ENCODE data around the gene ELOB.

Gene ELOB

GRCh38 chr16:2779151-2779920 lies 2.3 kb upstream of the ELOB start (continued):
- TF ChIP-seq OSR1 (CRISPR knock-in tag; IDR thresholded peaks at IDR 0.05), result no peak

DNA sequence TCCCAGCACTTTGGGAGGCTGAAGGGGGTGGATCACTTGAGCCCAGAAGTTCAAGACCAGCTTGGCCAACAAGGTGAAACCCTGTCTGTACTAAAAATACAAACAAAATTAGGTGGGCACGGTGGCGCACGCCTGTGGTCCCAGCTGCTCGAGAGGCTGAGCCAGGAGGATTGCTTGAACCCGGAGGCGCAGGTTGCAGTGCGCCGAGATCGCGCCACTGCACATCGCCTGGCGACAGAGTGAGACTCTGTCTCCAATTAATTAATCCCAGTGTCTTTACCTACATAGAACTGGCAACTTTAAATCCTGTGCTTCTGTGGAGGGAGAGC lies 1.5 kb upstream of the ELOB start:
- TF ChIP-seq RARB (CRISPR knock-in tag; IDR thresholded peaks at IDR 0.05) (no peak), TOX (CRISPR knock-in tag; IDR thresholded peaks at IDR 0.05; ENCODE audit: borderline replicate concordance) (no peak), PPARA (CRISPR knock-in tag; IDR thresholded peaks at IDR 0.05; ENCODE audit: borderline replicate concordance) (no peak), SNAI2 (CRISPR knock-in tag; IDR thresholded peaks at IDR 0.05) (no peak), ISL1 (CRISPR knock-in tag; IDR thresholded peaks at IDR 0.05) (no peak), TCF4 (CRISPR knock-in tag; IDR thresholded peaks at IDR 0.05; ENCODE audit: borderline replicate concordance) (no peak), GLIS3 (CRISPR knock-in tag; IDR thresholded peaks at IDR 0.05) (no peak), ZFP30 (CRISPR knock-in tag; IDR thresholded peaks at IDR 0.05) (no peak), ZC3H10 (CRISPR knock-in tag; IDR thresholded peaks at IDR 0.05) (no peak), ZFP3 (CRISPR knock-in tag; IDR thresholded peaks at IDR 0.05) (no peak), ESRRG (CRISPR knock-in tag; IDR thresholded peaks at IDR 0.05) (no peak), BACH2 (CRISPR knock-in tag; IDR thresholded peaks at IDR 0.05; ENCODE audit: borderline replicate concordance) (no peak), OSR1 (CRISPR knock-in tag; IDR thresholded peaks at IDR 0.05) (no peak), ARNTL (CRISPR knock-in tag; IDR thresholded peaks at IDR 0.05; ENCODE audit: borderline replicate concordance, low read depth) (no peak), ZNF70 (CRISPR knock-in tag; IDR thresholded peaks at IDR 0.05) (no peak)
- TF ChIP-seq, protein P1, sequence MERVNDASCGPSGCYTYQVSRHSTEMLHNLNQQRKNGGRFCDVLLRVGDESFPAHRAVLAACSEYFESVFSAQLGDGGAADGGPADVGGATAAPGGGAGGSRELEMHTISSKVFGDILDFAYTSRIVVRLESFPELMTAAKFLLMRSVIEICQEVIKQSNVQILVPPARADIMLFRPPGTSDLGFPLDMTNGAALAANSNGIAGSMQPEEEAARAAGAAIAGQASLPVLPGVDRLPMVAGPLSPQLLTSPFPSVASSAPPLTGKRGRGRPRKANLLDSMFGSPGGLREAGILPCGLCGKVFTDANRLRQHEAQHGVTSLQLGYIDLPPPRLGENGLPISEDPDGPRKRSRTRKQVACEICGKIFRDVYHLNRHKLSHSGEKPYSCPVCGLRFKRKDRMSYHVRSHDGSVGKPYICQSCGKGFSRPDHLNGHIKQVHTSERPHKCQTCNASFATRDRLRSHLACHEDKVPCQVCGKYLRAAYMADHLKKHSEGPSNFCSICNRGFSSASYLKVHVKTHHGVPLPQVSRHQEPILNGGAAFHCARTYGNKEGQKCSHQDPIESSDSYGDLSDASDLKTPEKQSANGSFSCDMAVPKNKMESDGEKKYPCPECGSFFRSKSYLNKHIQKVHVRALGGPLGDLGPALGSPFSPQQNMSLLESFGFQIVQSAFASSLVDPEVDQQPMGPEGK (CRISPR knock-in tag; IDR thresholded peaks at IDR 0.05; ENCODE audit: borderline replicate concordance), result no peak
- TF ChIP-seq, protein P2, sequence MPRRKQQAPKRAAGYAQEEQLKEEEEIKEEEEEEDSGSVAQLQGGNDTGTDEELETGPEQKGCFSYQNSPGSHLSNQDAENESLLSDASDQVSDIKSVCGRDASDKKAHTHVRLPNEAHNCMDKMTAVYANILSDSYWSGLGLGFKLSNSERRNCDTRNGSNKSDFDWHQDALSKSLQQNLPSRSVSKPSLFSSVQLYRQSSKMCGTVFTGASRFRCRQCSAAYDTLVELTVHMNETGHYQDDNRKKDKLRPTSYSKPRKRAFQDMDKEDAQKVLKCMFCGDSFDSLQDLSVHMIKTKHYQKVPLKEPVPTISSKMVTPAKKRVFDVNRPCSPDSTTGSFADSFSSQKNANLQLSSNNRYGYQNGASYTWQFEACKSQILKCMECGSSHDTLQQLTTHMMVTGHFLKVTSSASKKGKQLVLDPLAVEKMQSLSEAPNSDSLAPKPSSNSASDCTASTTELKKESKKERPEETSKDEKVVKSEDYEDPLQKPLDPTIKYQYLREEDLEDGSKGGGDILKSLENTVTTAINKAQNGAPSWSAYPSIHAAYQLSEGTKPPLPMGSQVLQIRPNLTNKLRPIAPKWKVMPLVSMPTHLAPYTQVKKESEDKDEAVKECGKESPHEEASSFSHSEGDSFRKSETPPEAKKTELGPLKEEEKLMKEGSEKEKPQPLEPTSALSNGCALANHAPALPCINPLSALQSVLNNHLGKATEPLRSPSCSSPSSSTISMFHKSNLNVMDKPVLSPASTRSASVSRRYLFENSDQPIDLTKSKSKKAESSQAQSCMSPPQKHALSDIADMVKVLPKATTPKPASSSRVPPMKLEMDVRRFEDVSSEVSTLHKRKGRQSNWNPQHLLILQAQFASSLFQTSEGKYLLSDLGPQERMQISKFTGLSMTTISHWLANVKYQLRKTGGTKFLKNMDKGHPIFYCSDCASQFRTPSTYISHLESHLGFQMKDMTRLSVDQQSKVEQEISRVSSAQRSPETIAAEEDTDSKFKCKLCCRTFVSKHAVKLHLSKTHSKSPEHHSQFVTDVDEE (CRISPR knock-in tag; IDR thresholded peaks at IDR 0.05), result no peak
- TF ChIP-seq, protein P3, sequence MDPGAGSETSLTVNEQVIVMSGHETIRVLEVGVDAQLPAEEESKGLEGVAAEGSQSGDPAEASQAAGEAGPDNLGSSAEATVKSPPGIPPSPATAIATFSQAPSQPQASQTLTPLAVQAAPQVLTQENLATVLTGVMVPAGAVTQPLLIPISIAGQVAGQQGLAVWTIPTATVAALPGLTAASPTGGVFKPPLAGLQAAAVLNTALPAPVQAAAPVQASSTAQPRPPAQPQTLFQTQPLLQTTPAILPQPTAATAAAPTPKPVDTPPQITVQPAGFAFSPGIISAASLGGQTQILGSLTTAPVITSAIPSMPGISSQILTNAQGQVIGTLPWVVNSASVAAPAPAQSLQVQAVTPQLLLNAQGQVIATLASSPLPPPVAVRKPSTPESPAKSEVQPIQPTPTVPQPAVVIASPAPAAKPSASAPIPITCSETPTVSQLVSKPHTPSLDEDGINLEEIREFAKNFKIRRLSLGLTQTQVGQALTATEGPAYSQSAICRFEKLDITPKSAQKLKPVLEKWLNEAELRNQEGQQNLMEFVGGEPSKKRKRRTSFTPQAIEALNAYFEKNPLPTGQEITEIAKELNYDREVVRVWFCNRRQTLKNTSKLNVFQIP (CRISPR knock-in tag; IDR thresholded peaks at IDR 0.05; ENCODE audit: borderline replicate concordance, low read depth), result no peak
- TF ChIP-seq, protein P4, sequence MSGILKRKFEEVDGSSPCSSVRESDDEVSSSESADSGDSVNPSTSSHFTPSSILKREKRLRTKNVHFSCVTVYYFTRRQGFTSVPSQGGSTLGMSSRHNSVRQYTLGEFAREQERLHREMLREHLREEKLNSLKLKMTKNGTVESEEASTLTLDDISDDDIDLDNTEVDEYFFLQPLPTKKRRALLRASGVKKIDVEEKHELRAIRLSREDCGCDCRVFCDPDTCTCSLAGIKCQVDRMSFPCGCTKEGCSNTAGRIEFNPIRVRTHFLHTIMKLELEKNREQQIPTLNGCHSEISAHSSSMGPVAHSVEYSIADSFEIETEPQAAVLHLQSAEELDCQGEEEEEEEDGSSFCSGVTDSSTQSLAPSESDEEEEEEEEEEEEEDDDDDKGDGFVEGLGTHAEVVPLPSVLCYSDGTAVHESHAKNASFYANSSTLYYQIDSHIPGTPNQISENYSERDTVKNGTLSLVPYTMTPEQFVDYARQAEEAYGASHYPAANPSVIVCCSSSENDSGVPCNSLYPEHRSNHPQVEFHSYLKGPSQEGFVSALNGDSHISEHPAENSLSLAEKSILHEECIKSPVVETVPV (CRISPR knock-in tag; IDR thresholded peaks at IDR 0.05), result no peak

DNA sequence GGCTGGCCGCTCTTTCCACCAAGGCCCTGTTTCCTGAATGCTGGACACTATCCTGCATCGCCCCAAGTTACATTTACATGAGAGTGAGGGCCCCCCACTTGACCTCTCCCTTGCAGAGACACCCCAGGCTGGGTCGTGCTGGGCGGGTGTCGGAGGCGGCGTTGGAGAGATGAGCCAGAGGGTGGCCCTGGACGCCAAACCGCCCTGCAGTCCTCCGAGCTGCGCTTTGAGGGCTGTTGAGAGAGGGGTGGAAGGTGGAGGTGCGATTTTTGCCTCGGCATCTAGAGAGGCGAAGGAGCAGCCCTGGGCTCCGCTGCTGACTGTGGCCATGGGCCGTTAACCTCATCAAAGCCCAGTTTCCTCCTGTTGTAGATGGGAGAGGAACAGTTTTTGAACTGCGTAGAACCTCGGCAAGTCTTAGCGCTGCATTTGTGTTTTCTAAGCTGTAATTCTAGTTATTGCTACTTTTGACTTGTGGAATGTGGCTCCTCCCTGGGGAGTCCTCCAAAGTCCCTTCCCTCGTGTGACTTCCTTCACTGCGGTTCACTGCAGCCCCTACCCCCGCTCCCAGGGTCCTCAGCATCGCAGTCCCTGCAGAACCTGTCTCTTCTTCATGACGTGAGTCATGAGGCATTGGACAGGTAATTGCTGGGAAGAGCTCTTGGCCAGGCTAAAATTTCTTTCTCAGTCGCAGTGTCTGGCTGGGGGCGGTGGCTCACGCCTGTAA lies 986 bp upstream of the ELOB start:
- peak; percentile 34 for ATAC-seq
- TF ChIP-seq, protein P3 (CRISPR knock-in tag; IDR thresholded peaks at IDR 0.05; ENCODE audit: borderline replicate concordance, low read depth), result no peak
- TF ChIP-seq PPARA (CRISPR knock-in tag; IDR thresholded peaks at IDR 0.05; ENCODE audit: borderline replicate concordance) (no peak), BACH2 (CRISPR knock-in tag; IDR thresholded peaks at IDR 0.05; ENCODE audit: borderline replicate concordance) (no peak), ZFP30 (CRISPR knock-in tag; IDR thresholded peaks at IDR 0.05) (no peak), RARB (CRISPR knock-in tag; IDR thresholded peaks at IDR 0.05) (no peak), GLIS3 (CRISPR knock-in tag; IDR thresholded peaks at IDR 0.05) (no peak), ISL1 (CRISPR knock-in tag; IDR thresholded peaks at IDR 0.05) (no peak)
- TF ChIP-seq, protein P1 (CRISPR knock-in tag; IDR thresholded peaks at IDR 0.05; ENCODE audit: borderline replicate concordance), result no peak
- TF ChIP-seq, protein P2 (CRISPR knock-in tag; IDR thresholded peaks at IDR 0.05), result no peak

More for the DNA sequence above, 1.5 kb upstream of the ELOB start:
- no peak for ATAC-seq
